WTC11 (cell line): ENCODE measurements around the gene LDLRAD1.

Experiments used
- CREM ChIP-seq: sonication (generic); formaldehyde crosslinking; IDR thresholded peaks from 2 replicates; pipeline ENCODE4 v1.8.1; 2022; ENCODE audit warnings: mild to moderate bottlenecking, missing genetic modification reagents, moderate library complexity
- CTCF ChIP-seq: fragments of 200-600 bp; IDR thresholded peaks from 2 replicates; pipeline ENCODE4 v1.8.0; 2022; ENCODE audit warnings: antibody characterized with exemption
- FOXP1 ChIP-seq: sonication (generic); formaldehyde crosslinking; IDR thresholded peaks from 2 replicates; pipeline ENCODE4 v1.8.0; 2022; ENCODE audit warnings: missing genetic modification reagents, mild to moderate bottlenecking, moderate library complexity, borderline replicate concordance
- RELA ChIP-seq: sonication (generic); formaldehyde crosslinking; IDR thresholded peaks from 2 replicates; pipeline ENCODE4 v1.8.1; 2022; ENCODE audit warnings: missing genetic modification reagents, mild to moderate bottlenecking, borderline replicate concordance
- USF2 ChIP-seq: sonication (generic); formaldehyde crosslinking; IDR thresholded peaks from 2 replicates; pipeline ENCODE4 v1.8.1; 2023; ENCODE audit warnings: mild to moderate bottlenecking, missing genetic modification reagents, moderate library complexity
- ZNF232 ChIP-seq: sonication (generic); formaldehyde crosslinking; IDR thresholded peaks from 2 replicates; pipeline ENCODE4 v1.8.0; 2022; ENCODE audit warnings: mild to moderate bottlenecking, missing genetic modification reagents

- TF ChIP-seq CTCF (no peak), CREM (CRISPR knock-in tag) (no peak), FOXP1 (CRISPR knock-in tag) (no peak), ZNF232 (CRISPR knock-in tag) (no peak), RELA (CRISPR knock-in tag) (no peak), USF2 (CRISPR knock-in tag) (no peak)
Measured at GRCh38 chr1:54018635-54019034, 649 bp upstream of the LDLRAD1 start.
